Measurements from ENCODE around the gene EBI3.
"Not testable (repeated sequence)": the region's sequence is repeated elsewhere in the genome, so short reads cannot be mapped to it uniquely, and the experiment has no call there.

Gene EBI3

GRCh38 chr19:4277191-4277696, 47.9 kb downstream of the EBI3 start:
- no peak for DNase-seq (ENCODE audit: low read depth in 2 of 2, low spot score in 1 of 2)

- no peak for DNase-seq (ENCODE audit: low read depth in 2 of 2, low spot score in 1 of 2)
Observed at GRCh38 chr19:4278010-4278409, 48.7 kb downstream of the EBI3 start.

- DNase-seq (ENCODE audit: low read depth in 2 of 2, low spot score in 1 of 2) = no peak
Observed at GRCh38 chr19:4278419-4279266, 49.3 kb downstream of the EBI3 start, which contains the start of gene SHD. SHD (plus strand) TSS chr19:4279266; CDS start chr19:4280064, 798 bp downstream.

DNA sequence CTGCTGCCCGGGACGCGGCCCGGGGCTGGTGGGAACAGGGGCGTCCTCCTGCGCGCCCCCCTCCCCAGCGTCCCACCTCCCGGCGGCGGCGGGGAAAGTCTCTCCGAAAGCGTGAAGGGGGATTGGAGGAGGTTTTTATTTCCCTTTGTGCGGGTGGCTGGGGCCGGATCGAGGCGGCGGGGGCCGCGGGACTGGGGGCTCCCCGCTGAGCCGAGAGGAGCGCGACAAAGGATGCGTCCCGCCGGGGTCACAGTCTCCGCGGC, 49.9 kb downstream of the EBI3 start:
- no peak for DNase-seq (ENCODE audit: low read depth in 2 of 2, low spot score in 1 of 2)

DNA sequence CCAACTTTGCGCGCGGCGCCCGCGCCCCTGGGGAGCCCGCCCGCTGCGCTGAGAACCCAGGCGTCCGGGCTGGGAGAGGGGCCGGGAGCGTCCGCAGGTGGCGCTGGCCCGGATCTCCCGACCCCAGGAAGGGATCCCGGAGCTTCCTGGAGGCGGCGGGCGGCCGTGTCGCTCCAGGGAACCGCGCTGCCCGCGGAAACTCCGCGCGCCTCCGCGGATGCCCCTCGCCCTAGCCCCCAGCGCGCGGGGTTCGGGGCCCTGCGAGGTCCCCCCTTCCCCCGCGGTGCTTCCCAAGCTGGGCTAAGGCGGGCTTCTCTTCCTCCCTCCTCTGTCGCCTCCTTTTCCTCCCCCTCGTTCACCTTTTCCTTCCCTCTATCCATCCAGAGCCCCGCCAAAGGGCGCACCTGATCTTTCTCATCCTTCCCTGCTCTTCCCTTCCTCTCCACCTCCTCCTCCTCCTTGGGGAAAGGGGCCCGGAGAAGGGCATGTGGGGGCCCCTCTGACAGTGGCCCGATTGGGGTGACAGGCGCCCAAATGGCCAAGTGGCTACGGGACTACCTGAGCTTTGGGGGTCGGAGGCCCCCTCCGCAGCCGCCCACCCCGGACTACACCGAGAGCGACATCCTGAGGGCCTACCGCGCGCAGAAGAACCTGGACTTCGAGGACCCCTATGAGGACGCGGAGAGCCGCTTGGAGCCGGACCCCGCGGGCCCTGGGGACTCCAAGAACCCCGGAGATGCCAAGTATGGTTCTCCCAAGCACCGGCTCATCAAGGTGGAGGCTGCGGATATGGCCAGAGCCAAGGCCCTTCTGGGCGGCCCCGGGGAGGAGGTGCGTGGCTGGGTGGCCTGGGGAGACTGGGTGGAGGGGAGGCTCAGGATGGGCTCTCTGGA, 50.5 kb downstream of the EBI3 start:
- DNase-seq (ENCODE audit: low read depth in 2 of 2, low spot score in 1 of 2) = no peak

- DNase-seq (ENCODE audit: low read depth in 2 of 2, low spot score in 1 of 2) = no peak
Observed at GRCh38 chr19:4284176-4284958, 55.0 kb downstream of the EBI3 start.

GRCh38 chr19:4284974-4285373, 55.7 kb downstream of the EBI3 start:
- DNase-seq (ENCODE audit: low read depth in 2 of 2, low spot score in 1 of 2) = no peak

- not testable (repeated sequence) for DNase-seq (ENCODE audit: low read depth in 2 of 2, low spot score in 1 of 2)
Observed at GRCh38 chr19:4286141-4286540, 56.8 kb downstream of the EBI3 start.
